Measurements from ENCODE around the gene CHKA.

DNA sequence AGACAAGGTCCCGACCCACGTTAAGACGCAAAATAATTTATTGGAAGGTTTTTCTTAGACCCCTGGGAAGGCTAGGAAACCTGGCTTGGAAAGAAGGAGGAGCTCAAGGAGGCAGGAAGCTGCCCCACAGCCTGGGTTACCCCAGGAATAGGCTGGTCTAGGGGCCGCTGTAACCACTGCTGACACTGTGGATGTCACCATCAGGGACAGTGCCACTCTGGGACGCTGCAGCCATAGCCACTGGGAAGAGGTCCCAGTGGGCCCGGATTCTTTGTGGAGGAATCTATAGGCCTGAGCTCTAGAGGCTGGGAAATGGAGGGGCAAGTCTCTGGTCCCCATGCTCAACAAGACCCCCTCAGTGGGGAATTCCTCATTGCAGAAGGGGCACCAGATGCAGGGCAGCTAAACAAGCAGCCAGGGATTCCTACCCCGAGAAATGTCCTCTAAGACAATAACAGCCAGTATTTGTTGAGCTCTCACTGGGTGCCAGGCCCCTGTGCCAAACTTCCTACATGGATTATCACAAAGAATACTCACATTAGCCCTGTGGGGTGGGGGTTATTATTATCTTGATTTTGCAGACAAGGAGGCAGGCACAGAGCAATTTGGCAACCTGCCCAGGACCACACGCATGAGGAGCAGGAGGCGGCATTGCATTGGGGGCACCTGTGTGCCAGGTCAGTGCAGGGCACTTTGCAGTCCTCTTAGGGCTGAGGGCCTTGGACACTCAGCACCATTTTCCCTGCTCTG, 19.5 kb upstream of the CHKA start:
- no peak for TF ChIP-seq EZH2 (IDR thresholded peaks at IDR 0.05; ENCODE audit: low read depth, low read length, severe bottlenecking)
- TF ChIP-seq, protein P1, sequence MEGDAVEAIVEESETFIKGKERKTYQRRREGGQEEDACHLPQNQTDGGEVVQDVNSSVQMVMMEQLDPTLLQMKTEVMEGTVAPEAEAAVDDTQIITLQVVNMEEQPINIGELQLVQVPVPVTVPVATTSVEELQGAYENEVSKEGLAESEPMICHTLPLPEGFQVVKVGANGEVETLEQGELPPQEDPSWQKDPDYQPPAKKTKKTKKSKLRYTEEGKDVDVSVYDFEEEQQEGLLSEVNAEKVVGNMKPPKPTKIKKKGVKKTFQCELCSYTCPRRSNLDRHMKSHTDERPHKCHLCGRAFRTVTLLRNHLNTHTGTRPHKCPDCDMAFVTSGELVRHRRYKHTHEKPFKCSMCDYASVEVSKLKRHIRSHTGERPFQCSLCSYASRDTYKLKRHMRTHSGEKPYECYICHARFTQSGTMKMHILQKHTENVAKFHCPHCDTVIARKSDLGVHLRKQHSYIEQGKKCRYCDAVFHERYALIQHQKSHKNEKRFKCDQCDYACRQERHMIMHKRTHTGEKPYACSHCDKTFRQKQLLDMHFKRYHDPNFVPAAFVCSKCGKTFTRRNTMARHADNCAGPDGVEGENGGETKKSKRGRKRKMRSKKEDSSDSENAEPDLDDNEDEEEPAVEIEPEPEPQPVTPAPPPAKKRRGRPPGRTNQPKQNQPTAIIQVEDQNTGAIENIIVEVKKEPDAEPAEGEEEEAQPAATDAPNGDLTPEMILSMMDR (IDR thresholded peaks at IDR 0.05; ENCODE audit: control extremely low read depth in 1 of 3, insufficient read depth in 1 of 3, low read depth in 1 of 3, low read length in 3 of 3) = no peak
- no peak for TF ChIP-seq SUZ12 (IDR thresholded peaks at IDR 0.05; ENCODE audit: low read length)
- no peak for TF ChIP-seq JUND (IDR thresholded peaks at IDR 0.05; ENCODE audit: low read length)
- no peak for TF ChIP-seq SIN3A (conservative IDR thresholded peaks at IDR 0.05 in 1 of 2, IDR thresholded peaks at IDR 0.05 in 1 of 2; ENCODE audit: low read depth in 1 of 2, low read length in 2 of 2)
- TF ChIP-seq EP300 (IDR thresholded peaks at IDR 0.05; ENCODE audit: borderline replicate concordance in 1 of 2, low read depth in 2 of 2, low read length in 2 of 2) = no peak
- no peak for TF ChIP-seq TAF7 (optimal IDR thresholded peaks at IDR 0.05; ENCODE audit: borderline replicate concordance, low read depth, low read length)
- TF ChIP-seq ZNF274 (IDR thresholded peaks at IDR 0.05; ENCODE audit: borderline replicate concordance, extremely low read depth, low read length) = no peak
- TF ChIP-seq NRF1 (IDR thresholded peaks at IDR 0.05; ENCODE audit: low read depth, low read length) = no peak

All from H1 (cell line).